Measurements from ENCODE around the gene SPANXA2.
A peak's percentile ranks its signal among the peaks of the same experiment; 100 is the strongest.
"Not testable (repeated sequence)": the region's sequence is repeated elsewhere in the genome, so short reads cannot be mapped to it uniquely, and the experiment has no call there.

SPANXA2 gene

GRCh38 chrX:141589408-141589807 is at the start of gene SPANXA2:
Gene SPANXA2 (plus strand): TSS chrX:141589708. CDS start chrX:141589768, 60 bp downstream.
- not testable (repeated sequence) for DNase-seq

- not testable (repeated sequence) for DNase-seq
Measured at GRCh38 chrX:141542551-141542950, 47.0 kb upstream of the SPANXA2 start.

GRCh38 chrX:141584638-141585037 is 4.9 kb upstream of the SPANXA2 start, which contains the start of gene SPANXA1:
Gene SPANXA1 (minus strand): TSS chrX:141584738. CDS start chrX:141584678, 60 bp downstream.
- not testable (repeated sequence) for DNase-seq

GRCh38 chrX:141609111-141609510 is 19.6 kb downstream of the SPANXA2 start:
- DNase-seq, result no peak

GRCh38 chrX:141619336-141619735 is 29.8 kb downstream of the SPANXA2 start:
- peak; percentile 12 for DNase-seq

- DNase-seq, result no peak
Measured at GRCh38 chrX:141632124-141632523, 42.6 kb downstream of the SPANXA2 start.

- DNase-seq, result no peak
Measured at GRCh38 chrX:141638550-141638949, 49.0 kb downstream of the SPANXA2 start.

Measured in fibroblast of skin of right quadriceps (primary cell).